GM12891 (cell line): ENCODE results near the gene METTL15.

Experiments
- POLR2A ChIP-seq: IDR thresholded peaks from 2 replicates; pipeline ENCODE4 v1.6.1; 2011; ENCODE audit warnings: low read depth, low read length, control low read depth
- POLR2AphosphoS5 ChIP-seq: IDR thresholded peaks from 2 replicates; pipeline ENCODE4 v1.6.1; 2011; ENCODE audit warnings: low read depth, low read length, control low read depth
- POU2F2 ChIP-seq: IDR thresholded peaks from 2 replicates; pipeline ENCODE4 v1.6.1; 2011; ENCODE audit warnings: low read depth, mild to moderate bottlenecking, control low read depth, low read length, moderate library complexity
- TAF1 ChIP-seq: IDR thresholded peaks from 2 replicates; pipeline ENCODE4 v1.6.1; 2011; ENCODE audit warnings: low read depth, low read length, control low read depth

DNA sequence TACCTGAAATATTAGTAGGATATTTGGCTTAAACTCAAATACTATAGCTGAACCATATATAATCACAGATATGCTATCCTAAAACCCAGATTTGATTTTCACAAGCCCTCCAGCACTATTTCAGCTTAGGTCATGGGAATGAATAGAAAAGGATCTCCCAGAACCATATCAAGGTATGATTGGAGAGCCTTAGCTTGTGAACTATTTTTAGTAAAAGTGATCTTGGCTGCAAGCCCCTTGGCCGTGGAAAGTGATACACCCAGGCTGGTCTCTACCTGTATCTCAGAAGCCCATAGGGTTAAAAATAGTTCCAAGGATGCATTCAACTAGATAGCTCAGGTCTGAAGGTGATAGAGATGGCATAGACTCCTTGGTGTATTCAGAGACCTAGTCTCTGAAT lies 9.9 kb upstream of the METTL15 start:
- TF ChIP-seq POLR2AphosphoS5 = no peak
- no peak for TF ChIP-seq POLR2A
- TF ChIP-seq TAF1 = no peak
- TF ChIP-seq POU2F2 = no peak
